Erythroblast (primary cell): ENCODE data around the gene OR10H1.
"Not testable (repeated sequence)": the region's sequence is repeated elsewhere in the genome, so short reads cannot be mapped to it uniquely, and the experiment has no call there.

ENCODE experiments used
- DNase-seq, 2 experiments: peaks; one replicate each; lab custom pipeline; 2025; lab: John Stamatoyannopoulos, UW
- GATA1 ChIP-seq: IDR thresholded peaks from 2 replicates; pipeline ENCODE4 v1.6.1; 2011; ENCODE audit warnings: low read depth, mild to moderate bottlenecking, control low read depth, low read length, moderate library complexity
- POLR2A ChIP-seq: IDR thresholded peaks from 2 replicates; pipeline ENCODE4 v1.6.1; 2011; ENCODE audit warnings: mild to moderate bottlenecking, low read length

The OR10H1 gene

DNA sequence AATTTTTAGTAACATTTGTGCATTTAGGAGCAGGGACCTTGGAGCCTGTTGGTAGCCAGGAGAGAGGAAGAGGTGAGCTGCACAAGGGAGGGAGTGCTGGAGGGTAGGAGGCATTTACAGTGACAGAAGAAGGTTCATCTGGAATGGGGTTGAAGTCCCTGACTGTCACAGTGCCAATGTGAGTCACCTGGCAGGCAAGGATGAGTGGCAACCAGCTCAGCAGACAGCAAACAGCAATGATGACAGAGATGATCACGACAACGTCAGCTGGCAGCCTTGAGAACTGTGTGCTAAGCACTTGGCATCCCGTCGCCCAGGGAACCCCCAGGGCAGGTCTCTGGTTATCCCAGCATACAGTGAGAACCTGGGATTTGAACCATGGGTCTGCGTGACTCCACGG is 25.4 kb downstream of the OR10H1 start:
- no peak for TF ChIP-seq GATA1
- no peak for TF ChIP-seq POLR2A
- DNase-seq, result no peak

DNA sequence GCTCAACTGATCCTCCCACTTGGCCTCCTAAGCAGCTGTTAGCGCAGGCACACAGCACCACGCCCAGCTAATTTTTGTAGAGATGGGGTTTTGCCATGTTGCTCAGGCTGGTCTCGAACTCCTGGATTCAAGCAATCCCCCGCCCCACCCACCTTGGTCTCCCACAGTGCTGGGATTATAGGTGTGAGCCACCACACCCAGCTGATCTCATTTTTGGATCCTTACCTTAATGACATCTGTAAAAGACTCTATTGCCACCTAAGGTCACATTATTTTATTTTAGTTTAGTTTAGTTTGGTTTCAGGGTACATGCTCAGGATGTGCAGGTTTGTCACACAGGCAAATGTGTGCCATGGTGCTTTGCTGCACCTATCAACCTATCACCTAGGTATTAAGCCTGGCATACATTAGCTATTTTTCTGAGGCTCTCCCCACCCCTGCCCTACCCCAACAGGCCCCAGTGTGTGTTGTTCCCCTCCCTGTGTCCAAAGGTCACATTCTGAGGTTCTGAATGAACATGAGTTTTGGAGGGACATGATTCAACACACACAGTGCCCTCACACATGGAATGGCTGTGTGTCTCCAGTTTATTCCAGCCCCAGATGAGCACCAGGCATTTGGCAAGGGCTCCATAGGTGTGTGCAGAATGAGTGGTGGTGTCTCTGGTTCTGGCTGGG is 26.7 kb downstream of the OR10H1 start:
- no peak for DNase-seq
- TF ChIP-seq GATA1 (no peak), POLR2A (no peak)

- no peak for DNase-seq
- TF ChIP-seq GATA1 (no peak), POLR2A (no peak)
Measured at GRCh38 chr19:15787611-15788155, 27.8 kb downstream of the OR10H1 start, which contains the start of gene OR10H5. Gene OR10H5 (plus strand): TSS chr19:15787661. CDS start chr19:15794049, 6,388 bp downstream.

GRCh38 chr19:15782896-15783295 is 32.6 kb downstream of the OR10H1 start:
- DNase-seq, result not testable (repeated sequence)

GRCh38 chr19:15782211-15782610 is 33.3 kb downstream of the OR10H1 start:
- DNase-seq, result no peak
- TF ChIP-seq POLR2A, result no peak
- TF ChIP-seq GATA1, result no peak

GRCh38 chr19:15781661-15782060 is 33.8 kb downstream of the OR10H1 start:
- no peak for DNase-seq
- TF ChIP-seq GATA1, result no peak
- TF ChIP-seq POLR2A, result no peak

- DNase-seq, result no peak
- TF ChIP-seq POLR2A (no peak), GATA1 (no peak)
Measured at GRCh38 chr19:15780610-15781418, 34.6 kb downstream of the OR10H1 start.

DNA sequence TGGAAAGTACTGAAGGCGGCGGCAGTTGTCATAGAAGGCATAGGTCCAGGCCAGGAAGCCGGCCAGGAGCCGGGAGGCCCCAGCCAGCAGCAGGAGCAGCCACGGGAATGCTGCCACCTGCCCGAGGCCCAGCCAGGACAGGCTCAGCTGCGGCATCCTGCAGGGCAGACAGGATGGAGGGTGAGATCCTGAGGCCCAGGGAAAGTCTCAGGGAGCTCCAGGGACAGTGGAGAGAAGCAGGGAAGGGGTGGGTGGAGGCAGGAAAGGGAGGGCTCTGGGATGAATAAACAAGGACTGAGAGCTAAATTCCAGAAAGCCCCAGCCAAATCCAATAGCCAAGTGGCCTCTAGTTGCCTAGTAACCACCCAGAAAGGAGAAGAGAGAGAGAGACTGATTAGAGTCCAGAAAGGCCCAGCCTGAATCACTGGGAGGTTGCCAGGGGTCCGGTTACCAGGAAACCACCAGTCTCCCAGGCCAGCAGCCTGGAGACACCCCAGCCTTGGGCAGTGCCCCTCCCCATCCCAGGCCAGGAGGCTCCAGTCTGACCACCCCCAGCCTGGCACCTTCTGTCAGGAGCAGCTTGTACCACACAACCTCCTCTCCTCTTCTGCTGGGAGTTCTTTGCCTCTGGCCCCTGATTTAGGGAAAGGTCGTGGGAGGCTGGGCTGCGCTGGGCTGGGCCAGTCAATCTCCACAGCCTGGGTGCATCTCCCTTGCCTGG is 35.5 kb downstream of the OR10H1 start:
- TF ChIP-seq POLR2A (no peak), GATA1 (no peak)
- no peak for DNase-seq

DNA sequence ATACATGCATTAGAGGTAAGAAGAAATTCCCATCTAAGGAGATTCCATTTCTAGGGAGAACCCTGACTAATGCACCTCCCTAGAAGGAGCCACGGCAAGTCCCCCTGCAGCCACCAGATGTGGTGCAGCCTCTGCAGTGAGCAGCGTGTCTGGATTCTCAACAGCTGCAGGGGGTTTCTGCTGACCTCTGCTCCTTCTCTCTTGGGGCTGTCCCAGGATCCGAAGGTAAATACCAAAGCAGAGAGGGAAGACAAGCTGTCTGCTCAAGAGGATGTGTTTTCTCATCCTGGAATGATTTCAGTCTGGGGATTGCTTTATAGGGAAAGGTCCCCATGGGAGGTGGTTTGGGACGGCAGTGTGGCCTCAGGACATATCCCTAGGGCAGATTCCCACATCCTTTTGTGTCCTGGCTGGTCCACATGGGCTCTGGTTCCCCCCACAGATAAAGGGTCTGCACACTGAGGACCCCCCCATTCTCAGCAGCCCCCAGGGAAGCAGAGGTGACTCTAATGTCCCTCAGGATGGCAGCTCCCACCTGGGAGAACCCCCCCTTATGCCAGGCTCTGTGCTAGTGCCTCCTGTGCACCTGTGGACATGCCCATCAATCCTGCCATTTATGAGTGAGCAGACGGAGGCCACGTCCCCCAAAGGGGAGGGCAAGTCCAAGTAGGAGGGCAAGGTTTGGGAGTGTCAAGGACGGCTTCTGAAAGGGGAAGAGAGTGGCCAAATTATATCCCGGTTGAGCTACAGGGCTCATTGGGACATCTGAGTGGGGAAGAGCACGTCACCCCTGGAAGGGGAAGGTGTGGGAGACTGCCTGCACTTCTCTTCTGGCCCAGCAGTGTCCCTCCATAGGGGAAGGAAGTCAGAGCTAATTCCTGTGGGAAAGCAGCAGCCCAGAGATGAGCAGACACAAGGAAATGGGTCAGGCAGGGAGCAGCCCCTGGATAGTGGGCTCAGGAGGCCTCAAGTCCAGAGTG is 38.2 kb downstream of the OR10H1 start:
- no peak for DNase-seq
- TF ChIP-seq POLR2A (no peak), GATA1 (no peak)

DNA sequence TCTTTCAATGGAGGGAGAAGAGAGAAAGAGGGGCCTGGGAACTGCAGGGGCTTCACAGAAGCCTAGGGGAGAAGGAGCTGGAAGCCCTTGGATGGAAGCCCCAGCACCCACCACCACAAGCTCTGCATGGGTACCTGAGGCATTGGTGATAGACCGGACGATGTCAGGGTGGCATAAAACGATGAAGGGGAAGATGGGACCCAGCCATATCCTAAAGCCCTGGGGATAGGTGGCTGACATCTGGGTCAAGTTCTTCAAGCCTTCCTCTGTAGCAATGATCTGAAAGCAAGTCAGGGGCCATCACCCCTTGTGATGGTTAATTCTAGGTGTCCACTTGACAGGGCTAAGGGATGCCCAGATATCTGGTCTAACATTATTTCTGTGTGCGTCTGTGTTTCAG is 39.2 kb downstream of the OR10H1 start:
- DNase-seq, result no peak
- no peak for TF ChIP-seq POLR2A
- no peak for TF ChIP-seq GATA1

- DNase-seq, result no peak
- TF ChIP-seq GATA1, result no peak
- no peak for TF ChIP-seq POLR2A
Measured at GRCh38 chr19:15775249-15775648, 40.2 kb downstream of the OR10H1 start.

- not testable (repeated sequence) for DNase-seq
Measured at GRCh38 chr19:15774159-15774558, 41.3 kb downstream of the OR10H1 start.

- TF ChIP-seq GATA1 (no peak), POLR2A (no peak)
- DNase-seq, result no peak
Measured at GRCh38 chr19:15769586-15769985, 45.9 kb downstream of the OR10H1 start.
